NCI-H524 treated with DMSO at 0.1 percent for 48 hours (cell line): Measurements from ENCODE around the gene GEMIN2.
"Not testable (repeated sequence)": the region's sequence is repeated elsewhere in the genome, so short reads cannot be mapped to it uniquely, and the experiment has no call there.

ENCODE experiments used
- DNase-seq: peaks from one replicate; lab custom pipeline; 2025; lab: John Stamatoyannopoulos, UW

GEMIN2 gene

GRCh38 chr14:39114073-39114838 is at the start of gene GEMIN2:
Gene GEMIN2 (plus strand): TSS chr14:39114323. CDS start chr14:39114339, 16 bp downstream.
- DNase-seq = peak; percentile 94

- not testable (repeated sequence) for DNase-seq
Measured at GRCh38 chr14:39069169-39069805, 44.8 kb upstream of the GEMIN2 start.

- no peak for DNase-seq
Measured at GRCh38 chr14:39069923-39070322, 44.2 kb upstream of the GEMIN2 start.

GRCh38 chr14:39071096-39071495 is 43.0 kb upstream of the GEMIN2 start:
- no peak for DNase-seq

GRCh38 chr14:39080886-39081285 is 33.2 kb upstream of the GEMIN2 start:
- no peak for DNase-seq

GRCh38 chr14:39083127-39083526 is 31.0 kb upstream of the GEMIN2 start:
- DNase-seq = no peak

- DNase-seq = no peak
Measured at GRCh38 chr14:39085933-39086332, 28.2 kb upstream of the GEMIN2 start.

GRCh38 chr14:39087493-39087892 is 26.6 kb upstream of the GEMIN2 start:
- no peak for DNase-seq

- no peak for DNase-seq
Measured at GRCh38 chr14:39090548-39091111, 23.5 kb upstream of the GEMIN2 start.

- DNase-seq = no peak
Measured at GRCh38 chr14:39091716-39092115, 22.4 kb upstream of the GEMIN2 start.

- DNase-seq = no peak
Measured at GRCh38 chr14:39094515-39094914, 19.6 kb upstream of the GEMIN2 start.

GRCh38 chr14:39097159-39097558 is 17.0 kb upstream of the GEMIN2 start:
- no peak for DNase-seq

GRCh38 chr14:39099215-39099614 is 14.9 kb upstream of the GEMIN2 start:
- not testable (repeated sequence) for DNase-seq

GRCh38 chr14:39099748-39100147 is 14.4 kb upstream of the GEMIN2 start:
- no peak for DNase-seq

GRCh38 chr14:39102265-39102968 is 11.7 kb upstream of the GEMIN2 start:
- no peak for DNase-seq

GRCh38 chr14:39102969-39103957 is 10.9 kb upstream of the GEMIN2 start, which contains the start of gene SEC23A:
Gene SEC23A (minus strand): TSS chr14:39103235. CDS start chr14:39096118, 7,117 bp downstream.
- DNase-seq = peak; percentile 91

- DNase-seq = not testable (repeated sequence)
Measured at GRCh38 chr14:39104078-39104801, 9.9 kb upstream of the GEMIN2 start.

GRCh38 chr14:39107591-39107996 is 6.5 kb upstream of the GEMIN2 start:
- peak; percentile 25 for DNase-seq

GRCh38 chr14:39108791-39109190 is 5.3 kb upstream of the GEMIN2 start:
- DNase-seq = no peak

GRCh38 chr14:39109893-39110715 is 4.0 kb upstream of the GEMIN2 start:
- no peak for DNase-seq
